ENCODE results near the gene PALLD.

- TF ChIP-seq, protein P1, sequence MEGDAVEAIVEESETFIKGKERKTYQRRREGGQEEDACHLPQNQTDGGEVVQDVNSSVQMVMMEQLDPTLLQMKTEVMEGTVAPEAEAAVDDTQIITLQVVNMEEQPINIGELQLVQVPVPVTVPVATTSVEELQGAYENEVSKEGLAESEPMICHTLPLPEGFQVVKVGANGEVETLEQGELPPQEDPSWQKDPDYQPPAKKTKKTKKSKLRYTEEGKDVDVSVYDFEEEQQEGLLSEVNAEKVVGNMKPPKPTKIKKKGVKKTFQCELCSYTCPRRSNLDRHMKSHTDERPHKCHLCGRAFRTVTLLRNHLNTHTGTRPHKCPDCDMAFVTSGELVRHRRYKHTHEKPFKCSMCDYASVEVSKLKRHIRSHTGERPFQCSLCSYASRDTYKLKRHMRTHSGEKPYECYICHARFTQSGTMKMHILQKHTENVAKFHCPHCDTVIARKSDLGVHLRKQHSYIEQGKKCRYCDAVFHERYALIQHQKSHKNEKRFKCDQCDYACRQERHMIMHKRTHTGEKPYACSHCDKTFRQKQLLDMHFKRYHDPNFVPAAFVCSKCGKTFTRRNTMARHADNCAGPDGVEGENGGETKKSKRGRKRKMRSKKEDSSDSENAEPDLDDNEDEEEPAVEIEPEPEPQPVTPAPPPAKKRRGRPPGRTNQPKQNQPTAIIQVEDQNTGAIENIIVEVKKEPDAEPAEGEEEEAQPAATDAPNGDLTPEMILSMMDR (IDR thresholded peaks at IDR 0.05) = no peak
- TF ChIP-seq POLR2A (IDR thresholded peaks at IDR 0.05) = no peak
Measured at GRCh38 chr4:168773388-168774195, 276.7 kb downstream of the PALLD start.
